HepG2 (cell line): ENCODE measurements around the gene TPM1. TPM values are rescaled to one million over a fixed set of nuclear protein-coding genes. Genes with fewer than 3 reads are reported as not detected.

Experiments
- FOXA1 ChIP-seq, 2 experiments: fragments of 450-650 bp in 1 of 2; sonication (generic) in 1 of 2; formaldehyde crosslinking in 1 of 2; IDR thresholded peaks; 2 replicates each; pipeline versions ENCODE4 v1.4.0 to v1.6.1; 2016 to 2020; ENCODE audit warnings: missing genetic modification reagents in 1 of 2
- GATA4 ChIP-seq: sonication (generic); IDR thresholded peaks from 2 replicates; pipeline ENCODE4 v1.6.1; 2016; ENCODE audit warnings: antibody characterized with exemption, low read depth, borderline replicate concordance
- HNF4A ChIP-seq: sonication (generic); formaldehyde crosslinking; IDR thresholded peaks from 2 replicates; pipeline ENCODE4 v1.4.0; 2020; ENCODE audit warnings: missing genetic modification reagents
- MYC ChIP-seq: sonication (generic); formaldehyde crosslinking; IDR thresholded peaks from 2 replicates; pipeline ENCODE4 v1.9.0; 2021; ENCODE audit warnings: missing genetic modification reagents, borderline replicate concordance
- NR2F2 ChIP-seq: IDR thresholded peaks from 2 replicates; pipeline ENCODE4 v1.6.1; 2012; ENCODE audit warnings: low read depth, inconsistent platforms, borderline replicate concordance
- RBAK ChIP-seq: sonication (generic); formaldehyde crosslinking; IDR thresholded peaks from 2 replicates; pipeline ENCODE4 v1.5.1; 2020; ENCODE audit warnings: mild to moderate bottlenecking, missing genetic modification reagents
- RCOR2 ChIP-seq: IDR thresholded peaks from 2 replicates; pipeline ENCODE4 v1.6.1; 2016; ENCODE audit warnings: missing biosample characterization, missing genetic modification reagents
- RFX3 ChIP-seq: IDR thresholded peaks from 2 replicates; pipeline ENCODE4 v1.6.1; 2016; ENCODE audit warnings: missing biosample characterization, missing genetic modification reagents
- TBX3 ChIP-seq: fragments of 450-650 bp; IDR thresholded peaks from 2 replicates; pipeline ENCODE4 v1.6.1; 2017; ENCODE audit warnings: antibody characterized with exemption, mild to moderate bottlenecking, inconsistent platforms, borderline replicate concordance
- TMF1 ChIP-seq: sonication (generic); formaldehyde crosslinking; IDR thresholded peaks from 2 replicates; pipeline ENCODE4 v1.8.1; 2022; ENCODE audit warnings: low read depth, missing genetic modification reagents
- ZNF430 ChIP-seq: sonication (generic); formaldehyde crosslinking; IDR thresholded peaks from 2 replicates; pipeline ENCODE4 v1.9.0; 2021; ENCODE audit warnings: mild to moderate bottlenecking, missing genetic modification reagents
- polyA plus RNA-seq, 8 experiments: library from polyadenylated mRNA; depleted of rRNA in 3 of 8; stranded (reverse) in 7 of 8; unstranded in 1 of 8; fragments of >200 nt; fragmentation: Illumina TruSeq in 4 of 8; extraction: Trizol in 4 of 8; gene quantifications; 2 replicates each; pipeline versions ENCODE4 v1.2.1 to v1.2.3, GENCODE V29; 2011 to 2016; ENCODE audit warnings: low read depth in 4 of 8, missing spikeins in 1 of 8, mixed read lengths in 1 of 8; ENCODE audit not compliant: insufficient read depth in 1 of 8
- total RNA-seq, 5 experiments: library from RNA; depleted of rRNA; stranded (reverse); fragments of >200 nt; fragmentation: Illumina TruSeq; extraction: Trizol; gene quantifications; 2 replicates each; pipeline ENCODE4 v1.2.3, GENCODE V29; 2016; ENCODE audit warnings: low read depth in 1 of 5
- TF ChIP-seq, protein P1 (sequence below): IDR thresholded peaks from 2 replicates; pipeline ENCODE4 v1.6.1; 2016; ENCODE audit warnings: control low read depth
- TF ChIP-seq, protein P2 (sequence below): sonication (generic); formaldehyde crosslinking; IDR thresholded peaks from 2 replicates; pipeline ENCODE4 v1.5.0; 2020; ENCODE audit warnings: mild to moderate bottlenecking, missing genetic modification reagents, borderline replicate concordance
- TF ChIP-seq, protein P3 (sequence below): sonication (generic); formaldehyde crosslinking; IDR thresholded peaks from 2 replicates; pipeline ENCODE4 v1.5.0; 2020; ENCODE audit warnings: missing genetic modification reagents
- TF ChIP-seq, protein P4 (sequence below): sonication (generic); formaldehyde crosslinking; IDR thresholded peaks from 2 replicates; pipeline ENCODE4 v1.5.1; 2020; ENCODE audit warnings: mild to moderate bottlenecking, missing genetic modification reagents, borderline replicate concordance
- TF ChIP-seq, protein P5 (sequence below): sonication (generic); formaldehyde crosslinking; conservative IDR thresholded peaks from 2 replicates; pipeline ENCODE4 v1.4.0; 2020; ENCODE audit warnings: mild to moderate bottlenecking, missing genetic modification reagents, moderate library complexity

The TPM1 gene
- total and polyA plus RNA-seq, 2 of the 13 experiments (the other 11 are each of a cell fraction or from before 2014, with no cell fraction given) = 98.9 to 109 TPM

DNA sequence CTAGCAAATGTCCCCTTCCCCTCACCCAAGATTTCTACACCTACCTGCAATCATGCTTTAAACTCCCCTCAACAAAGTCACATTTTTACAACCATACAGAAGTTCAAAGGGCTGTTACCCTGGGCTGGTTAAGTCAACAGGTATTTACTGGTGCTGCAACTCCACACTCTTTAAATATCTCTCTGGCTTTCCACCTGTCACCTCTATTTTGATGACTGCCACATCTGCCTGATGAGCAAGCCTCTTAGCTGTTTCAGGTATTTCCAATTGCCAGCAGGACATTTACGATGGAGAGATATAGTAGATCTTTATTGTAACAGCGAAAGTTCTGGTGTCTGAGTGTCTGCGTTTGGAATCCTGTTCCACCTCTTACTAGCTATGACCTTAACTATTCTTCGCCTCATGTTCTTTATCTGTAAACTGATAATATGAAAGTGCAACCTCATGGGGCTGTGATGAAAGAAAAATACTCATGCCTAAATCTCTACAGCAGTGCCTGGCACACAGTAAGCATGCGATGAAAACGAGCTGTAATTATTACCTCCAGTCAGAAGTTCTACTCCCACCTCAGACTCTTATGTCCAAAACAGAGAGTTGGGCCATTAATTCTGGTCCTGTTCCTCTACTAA, 44.2 kb upstream of the TPM1 start (continued):
- TF ChIP-seq MYC (CRISPR knock-in tag) (no peak), NR2F2 (no peak), RBAK (CRISPR knock-in tag) (no peak), HNF4A (CRISPR knock-in tag) (peak; percentile 44; the same call in 1 of the 2 replicates), TBX3 (peak; percentile 20; the same call in 1 of the 2 replicates), RFX3 (CRISPR knock-in tag) (no peak), ZNF430 (CRISPR knock-in tag) (no peak), RCOR2 (CRISPR knock-in tag) (peak; percentile 51; the same call in 1 of the 2 replicates), TMF1 (no peak), FOXA1 (IDR thresholded peaks at IDR 0.05) (no peak), FOXA1 (CRISPR knock-in tag; IDR thresholded peaks at IDR 0.05) (peak; percentile 60), GATA4 (no peak)
- TF ChIP-seq, protein P1, sequence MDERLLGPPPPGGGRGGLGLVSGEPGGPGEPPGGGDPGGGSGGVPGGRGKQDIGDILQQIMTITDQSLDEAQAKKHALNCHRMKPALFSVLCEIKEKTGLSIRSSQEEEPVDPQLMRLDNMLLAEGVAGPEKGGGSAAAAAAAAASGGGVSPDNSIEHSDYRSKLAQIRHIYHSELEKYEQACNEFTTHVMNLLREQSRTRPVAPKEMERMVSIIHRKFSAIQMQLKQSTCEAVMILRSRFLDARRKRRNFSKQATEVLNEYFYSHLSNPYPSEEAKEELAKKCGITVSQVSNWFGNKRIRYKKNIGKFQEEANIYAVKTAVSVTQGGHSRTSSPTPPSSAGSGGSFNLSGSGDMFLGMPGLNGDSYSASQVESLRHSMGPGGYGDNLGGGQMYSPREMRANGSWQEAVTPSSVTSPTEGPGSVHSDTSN (CRISPR knock-in tag) = peak; percentile 13; the same call in 1 of the 2 replicates
- TF ChIP-seq, protein P2, sequence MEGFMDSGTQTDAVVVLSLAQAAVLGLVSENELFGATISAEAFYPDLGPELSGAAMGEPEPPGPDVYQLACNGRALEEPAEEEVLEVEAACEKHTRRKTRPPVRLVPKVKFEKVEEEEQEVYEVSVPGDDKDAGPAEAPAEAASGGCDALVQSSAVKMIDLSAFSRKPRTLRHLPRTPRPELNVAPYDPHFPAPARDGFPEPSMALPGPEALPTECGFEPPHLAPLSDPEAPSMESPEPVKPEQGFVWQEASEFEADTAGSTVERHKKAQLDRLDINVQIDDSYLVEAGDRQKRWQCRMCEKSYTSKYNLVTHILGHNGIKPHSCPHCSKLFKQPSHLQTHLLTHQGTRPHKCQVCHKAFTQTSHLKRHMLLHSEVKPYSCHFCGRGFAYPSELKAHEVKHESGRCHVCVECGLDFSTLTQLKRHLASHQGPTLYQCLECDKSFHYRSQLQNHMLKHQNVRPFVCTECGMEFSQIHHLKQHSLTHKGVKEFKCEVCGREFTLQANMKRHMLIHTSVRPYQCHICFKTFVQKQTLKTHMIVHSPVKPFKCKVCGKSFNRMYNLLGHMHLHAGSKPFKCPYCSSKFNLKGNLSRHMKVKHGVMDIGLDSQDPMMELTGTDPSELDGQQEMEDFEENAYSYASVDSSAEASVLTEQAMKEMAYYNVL (CRISPR knock-in tag) = no peak
- TF ChIP-seq, protein P3, sequence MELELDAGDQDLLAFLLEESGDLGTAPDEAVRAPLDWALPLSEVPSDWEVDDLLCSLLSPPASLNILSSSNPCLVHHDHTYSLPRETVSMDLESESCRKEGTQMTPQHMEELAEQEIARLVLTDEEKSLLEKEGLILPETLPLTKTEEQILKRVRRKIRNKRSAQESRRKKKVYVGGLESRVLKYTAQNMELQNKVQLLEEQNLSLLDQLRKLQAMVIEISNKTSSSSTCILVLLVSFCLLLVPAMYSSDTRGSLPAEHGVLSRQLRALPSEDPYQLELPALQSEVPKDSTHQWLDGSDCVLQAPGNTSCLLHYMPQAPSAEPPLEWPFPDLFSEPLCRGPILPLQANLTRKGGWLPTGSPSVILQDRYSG (CRISPR knock-in tag) = no peak
- TF ChIP-seq, protein P4, sequence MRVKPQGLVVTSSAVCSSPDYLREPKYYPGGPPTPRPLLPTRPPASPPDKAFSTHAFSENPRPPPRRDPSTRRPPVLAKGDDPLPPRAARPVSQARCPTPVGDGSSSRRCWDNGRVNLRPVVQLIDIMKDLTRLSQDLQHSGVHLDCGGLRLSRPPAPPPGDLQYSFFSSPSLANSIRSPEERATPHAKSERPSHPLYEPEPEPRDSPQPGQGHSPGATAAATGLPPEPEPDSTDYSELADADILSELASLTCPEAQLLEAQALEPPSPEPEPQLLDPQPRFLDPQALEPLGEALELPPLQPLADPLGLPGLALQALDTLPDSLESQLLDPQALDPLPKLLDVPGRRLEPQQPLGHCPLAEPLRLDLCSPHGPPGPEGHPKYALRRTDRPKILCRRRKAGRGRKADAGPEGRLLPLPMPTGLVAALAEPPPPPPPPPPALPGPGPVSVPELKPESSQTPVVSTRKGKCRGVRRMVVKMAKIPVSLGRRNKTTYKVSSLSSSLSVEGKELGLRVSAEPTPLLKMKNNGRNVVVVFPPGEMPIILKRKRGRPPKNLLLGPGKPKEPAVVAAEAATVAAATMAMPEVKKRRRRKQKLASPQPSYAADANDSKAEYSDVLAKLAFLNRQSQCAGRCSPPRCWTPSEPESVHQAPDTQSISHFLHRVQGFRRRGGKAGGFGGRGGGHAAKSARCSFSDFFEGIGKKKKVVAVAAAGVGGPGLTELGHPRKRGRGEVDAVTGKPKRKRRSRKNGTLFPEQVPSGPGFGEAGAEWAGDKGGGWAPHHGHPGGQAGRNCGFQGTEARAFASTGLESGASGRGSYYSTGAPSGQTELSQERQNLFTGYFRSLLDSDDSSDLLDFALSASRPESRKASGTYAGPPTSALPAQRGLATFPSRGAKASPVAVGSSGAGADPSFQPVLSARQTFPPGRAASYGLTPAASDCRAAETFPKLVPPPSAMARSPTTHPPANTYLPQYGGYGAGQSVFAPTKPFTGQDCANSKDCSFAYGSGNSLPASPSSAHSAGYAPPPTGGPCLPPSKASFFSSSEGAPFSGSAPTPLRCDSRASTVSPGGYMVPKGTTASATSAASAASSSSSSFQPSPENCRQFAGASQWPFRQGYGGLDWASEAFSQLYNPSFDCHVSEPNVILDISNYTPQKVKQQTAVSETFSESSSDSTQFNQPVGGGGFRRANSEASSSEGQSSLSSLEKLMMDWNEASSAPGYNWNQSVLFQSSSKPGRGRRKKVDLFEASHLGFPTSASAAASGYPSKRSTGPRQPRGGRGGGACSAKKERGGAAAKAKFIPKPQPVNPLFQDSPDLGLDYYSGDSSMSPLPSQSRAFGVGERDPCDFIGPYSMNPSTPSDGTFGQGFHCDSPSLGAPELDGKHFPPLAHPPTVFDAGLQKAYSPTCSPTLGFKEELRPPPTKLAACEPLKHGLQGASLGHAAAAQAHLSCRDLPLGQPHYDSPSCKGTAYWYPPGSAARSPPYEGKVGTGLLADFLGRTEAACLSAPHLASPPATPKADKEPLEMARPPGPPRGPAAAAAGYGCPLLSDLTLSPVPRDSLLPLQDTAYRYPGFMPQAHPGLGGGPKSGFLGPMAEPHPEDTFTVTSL (CRISPR knock-in tag) = peak; percentile 66; the same call in 1 of the 2 replicates
- TF ChIP-seq, protein P5, sequence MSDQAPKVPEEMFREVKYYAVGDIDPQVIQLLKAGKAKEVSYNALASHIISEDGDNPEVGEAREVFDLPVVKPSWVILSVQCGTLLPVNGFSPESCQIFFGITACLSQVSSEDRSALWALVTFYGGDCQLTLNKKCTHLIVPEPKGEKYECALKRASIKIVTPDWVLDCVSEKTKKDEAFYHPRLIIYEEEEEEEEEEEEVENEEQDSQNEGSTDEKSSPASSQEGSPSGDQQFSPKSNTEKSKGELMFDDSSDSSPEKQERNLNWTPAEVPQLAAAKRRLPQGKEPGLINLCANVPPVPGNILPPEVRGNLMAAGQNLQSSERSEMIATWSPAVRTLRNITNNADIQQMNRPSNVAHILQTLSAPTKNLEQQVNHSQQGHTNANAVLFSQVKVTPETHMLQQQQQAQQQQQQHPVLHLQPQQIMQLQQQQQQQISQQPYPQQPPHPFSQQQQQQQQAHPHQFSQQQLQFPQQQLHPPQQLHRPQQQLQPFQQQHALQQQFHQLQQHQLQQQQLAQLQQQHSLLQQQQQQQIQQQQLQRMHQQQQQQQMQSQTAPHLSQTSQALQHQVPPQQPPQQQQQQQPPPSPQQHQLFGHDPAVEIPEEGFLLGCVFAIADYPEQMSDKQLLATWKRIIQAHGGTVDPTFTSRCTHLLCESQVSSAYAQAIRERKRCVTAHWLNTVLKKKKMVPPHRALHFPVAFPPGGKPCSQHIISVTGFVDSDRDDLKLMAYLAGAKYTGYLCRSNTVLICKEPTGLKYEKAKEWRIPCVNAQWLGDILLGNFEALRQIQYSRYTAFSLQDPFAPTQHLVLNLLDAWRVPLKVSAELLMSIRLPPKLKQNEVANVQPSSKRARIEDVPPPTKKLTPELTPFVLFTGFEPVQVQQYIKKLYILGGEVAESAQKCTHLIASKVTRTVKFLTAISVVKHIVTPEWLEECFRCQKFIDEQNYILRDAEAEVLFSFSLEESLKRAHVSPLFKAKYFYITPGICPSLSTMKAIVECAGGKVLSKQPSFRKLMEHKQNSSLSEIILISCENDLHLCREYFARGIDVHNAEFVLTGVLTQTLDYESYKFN = peak; percentile 34
